HUES6 (cell line): Measurements from ENCODE around the gene ACKR2.

Source experiments
- H3K27ac ChIP-seq: 2 replicates; pipeline ENCODE4 v1.7.0; 2013; ENCODE audit warnings: low read depth, mild to moderate bottlenecking, low read length, inconsistent platforms
- H3K27me3 ChIP-seq: 2 replicates; pipeline ENCODE4 v1.6.1; 2013; ENCODE audit warnings: low read length; ENCODE audit not compliant: control insufficient read depth, insufficient read depth
- H3K36me3 ChIP-seq: 2 replicates; pipeline ENCODE4 v1.6.1; 2013; ENCODE audit warnings: low read length; ENCODE audit not compliant: control insufficient read depth, insufficient read depth
- H3K4me1 ChIP-seq: 2 replicates; pipeline ENCODE4 v1.6.1; 2013; ENCODE audit warnings: low read length; ENCODE audit not compliant: control insufficient read depth, insufficient read depth
- H3K4me3 ChIP-seq: 2 replicates; pipeline ENCODE4 v1.5.1; 2013; ENCODE audit warnings: low read depth, low read length
- H3K9ac ChIP-seq: one replicate; pipeline ENCODE4 v1.6.1; 2013; ENCODE audit warnings: mild to moderate bottlenecking, low read length
- H3K9me3 ChIP-seq: 2 replicates; pipeline ENCODE4 v1.6.1; 2013; ENCODE audit warnings: low read depth, low read length; ENCODE audit not compliant: control insufficient read depth, insufficient read depth

Gene ACKR2

DNA sequence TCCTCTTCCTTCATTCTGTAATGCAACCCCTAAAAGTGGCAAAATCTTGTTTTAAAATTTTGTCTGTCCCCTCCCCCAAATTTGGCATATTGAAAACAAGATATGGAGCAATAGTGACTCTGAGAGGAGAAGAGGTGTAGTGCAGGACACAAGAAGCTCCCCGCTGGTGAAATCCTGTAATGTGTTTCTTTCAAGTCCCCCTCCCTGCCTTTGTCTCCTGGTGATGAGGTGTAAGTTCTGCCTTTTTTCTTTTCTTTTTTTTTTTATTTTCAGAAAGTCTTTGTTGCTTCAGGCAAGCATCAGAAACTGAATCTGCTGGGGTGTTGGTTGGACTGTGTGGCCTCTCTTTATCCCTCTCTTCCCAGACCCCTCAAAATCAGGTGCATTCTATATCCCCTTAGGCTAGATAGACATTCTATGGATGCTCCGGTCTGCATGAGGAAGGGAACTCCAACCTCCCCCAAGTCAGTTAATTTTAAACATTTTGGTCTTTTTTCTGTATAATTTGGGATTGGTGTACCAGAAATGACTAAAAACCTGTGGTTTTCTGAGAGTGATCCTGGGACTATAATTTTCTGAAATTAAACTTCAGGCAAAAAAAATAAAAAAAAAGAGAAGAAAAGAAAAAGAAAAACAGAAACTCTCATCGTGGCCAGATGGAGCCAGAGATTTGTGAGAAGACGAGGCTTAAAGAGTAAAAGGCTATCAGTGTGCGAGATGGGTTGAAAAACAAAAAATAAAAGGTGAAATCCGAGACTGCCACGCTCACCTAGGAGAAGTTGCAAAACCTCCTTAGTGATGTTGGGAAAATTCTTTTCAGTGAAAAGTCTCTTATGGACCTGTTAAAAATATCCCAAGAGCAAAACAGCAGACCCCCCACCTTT is 21.4 kb downstream of the ACKR2 start:
- Histone ChIP-seq H3K27me3 (no peaks in the 10 kb centered on the region), H3K4me1 (peaks cover 7% of the 10 kb centered on the region), H3K4me3 (peak overlapping the region; percentile 30), H3K36me3 (no peaks in the 10 kb centered on the region), H3K9ac (no peak overlapping the region), H3K27ac (peak overlapping the region; percentile 11; the same call in 1 of the 2 replicates), H3K9me3 (no peaks in the 10 kb centered on the region)

DNA sequence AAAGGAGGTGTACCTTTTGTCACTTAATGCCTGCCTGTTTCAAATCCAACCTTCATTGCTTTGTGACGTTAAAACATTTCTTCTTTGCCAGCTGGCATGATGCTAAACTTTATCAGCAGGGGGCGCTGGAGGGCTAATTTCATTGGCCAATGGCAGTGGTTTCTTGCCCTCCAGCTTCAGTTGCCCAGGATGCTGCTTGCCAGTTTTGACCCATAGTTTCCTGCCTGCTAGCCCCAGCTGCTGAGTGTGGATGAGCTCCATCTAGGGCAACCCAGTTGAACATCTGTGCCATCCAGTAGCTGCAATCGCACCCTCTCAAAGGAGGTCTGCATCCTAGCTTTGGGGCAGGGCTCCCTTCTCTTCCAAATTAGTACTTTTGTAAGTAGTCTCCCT is 22.1 kb downstream of the ACKR2 start:
- Histone ChIP-seq H3K4me3 (peak overlapping the region; percentile 30), H3K27ac (no peak overlapping the region), H3K27me3 (no peaks in the 10 kb centered on the region), H3K9ac (no peak overlapping the region), H3K4me1 (peaks cover 7% of the 10 kb centered on the region), H3K36me3 (no peaks in the 10 kb centered on the region), H3K9me3 (no peaks in the 10 kb centered on the region)

- Histone ChIP-seq H3K9me3 (no peaks in the 10 kb centered on the region), H3K27me3 (no peaks in the 10 kb centered on the region), H3K27ac (no peak overlapping the region), H3K4me1 (no peaks in the 10 kb centered on the region), H3K4me3 (no peak overlapping the region), H3K9ac (no peak overlapping the region), H3K36me3 (no peaks in the 10 kb centered on the region)
Observed at GRCh38 chr3:42836150-42837123, 27.2 kb downstream of the ACKR2 start.

- Histone ChIP-seq H3K4me3 (no peak overlapping the region), H3K36me3 (no peaks in the 10 kb centered on the region), H3K9ac (no peak overlapping the region), H3K27me3 (no peaks in the 10 kb centered on the region), H3K9me3 (no peaks in the 10 kb centered on the region), H3K27ac (no peak overlapping the region), H3K4me1 (no peaks in the 10 kb centered on the region)
Observed at GRCh38 chr3:42838571-42838970, 29.3 kb downstream of the ACKR2 start.

DNA sequence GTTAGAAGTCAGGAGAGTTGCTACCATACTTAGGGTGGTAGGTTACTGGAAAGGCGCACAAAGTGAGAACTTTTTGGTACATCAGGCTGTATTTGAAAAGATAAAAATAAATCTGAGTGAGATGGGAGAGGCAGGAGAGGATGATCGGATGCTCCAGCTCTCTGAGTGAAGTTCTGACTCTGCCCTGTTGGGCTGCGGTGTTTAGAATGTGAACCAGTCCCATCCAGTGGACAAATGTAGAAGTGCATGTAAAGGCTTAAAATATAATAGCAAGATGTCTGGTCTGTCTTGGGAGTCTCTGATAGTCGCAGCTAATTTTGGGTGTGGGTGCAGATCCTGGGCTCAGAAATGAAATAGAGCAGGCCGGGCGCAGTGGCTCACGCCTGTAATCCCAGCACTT is 30.4 kb downstream of the ACKR2 start:
- Histone ChIP-seq H3K4me3 (no peak overlapping the region), H3K9ac (no peak overlapping the region), H3K9me3 (no peaks in the 10 kb centered on the region), H3K4me1 (peaks cover 5% of the 10 kb centered on the region; the same call in 1 of the 2 replicates), H3K36me3 (no peaks in the 10 kb centered on the region), H3K27me3 (no peaks in the 10 kb centered on the region), H3K27ac (no peak overlapping the region)

DNA sequence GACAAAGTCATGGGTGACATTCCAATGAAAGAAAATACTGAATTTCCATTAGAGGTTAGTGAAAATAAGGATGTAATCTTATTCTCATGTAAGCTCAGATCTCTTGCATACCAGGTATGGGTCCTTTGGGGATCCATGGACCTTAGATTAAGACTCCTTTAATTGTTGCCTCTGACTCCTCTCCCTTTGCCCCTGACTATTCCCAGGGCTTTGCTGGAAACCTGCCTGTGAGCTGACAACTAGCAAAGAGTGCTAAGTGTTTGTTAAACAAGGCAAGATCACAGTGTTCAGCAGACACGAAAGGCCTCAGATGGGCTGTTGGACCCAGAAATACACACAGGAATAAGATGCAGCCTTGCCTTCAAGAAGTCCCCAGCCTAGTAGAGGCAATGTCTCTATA is 32.1 kb downstream of the ACKR2 start:
- H3K4me3 ChIP-seq = no peak overlapping the region
- no peak overlapping the region for H3K9ac ChIP-seq
- H3K36me3 ChIP-seq = no peaks in the 10 kb centered on the region
- no peaks in the 10 kb centered on the region for H3K9me3 ChIP-seq
- H3K4me1 ChIP-seq = peaks cover 5% of the 10 kb centered on the region; the same call in 1 of the 2 replicates
- no peaks in the 10 kb centered on the region for H3K27me3 ChIP-seq
- H3K27ac ChIP-seq = no peak overlapping the region

- no peak overlapping the region for H3K4me3 ChIP-seq
- no peaks in the 10 kb centered on the region for H3K27me3 ChIP-seq
- peaks cover 5% of the 10 kb centered on the region; the same call in 1 of the 2 replicates for H3K4me1 ChIP-seq
- no peaks in the 10 kb centered on the region for H3K9me3 ChIP-seq
- H3K9ac ChIP-seq = no peak overlapping the region
- no peak overlapping the region for H3K27ac ChIP-seq
- H3K36me3 ChIP-seq = no peaks in the 10 kb centered on the region
Observed at GRCh38 chr3:42843713-42844411, 34.6 kb downstream of the ACKR2 start.

- Histone ChIP-seq H3K36me3 (no peaks in the 10 kb centered on the region), H3K4me3 (no peak overlapping the region), H3K9ac (no peak overlapping the region), H3K27ac (no peak overlapping the region), H3K27me3 (no peaks in the 10 kb centered on the region), H3K4me1 (peaks cover 5% of the 10 kb centered on the region; the same call in 1 of the 2 replicates), H3K9me3 (no peaks in the 10 kb centered on the region)
Observed at GRCh38 chr3:42844412-42844713, 35.1 kb downstream of the ACKR2 start.

DNA sequence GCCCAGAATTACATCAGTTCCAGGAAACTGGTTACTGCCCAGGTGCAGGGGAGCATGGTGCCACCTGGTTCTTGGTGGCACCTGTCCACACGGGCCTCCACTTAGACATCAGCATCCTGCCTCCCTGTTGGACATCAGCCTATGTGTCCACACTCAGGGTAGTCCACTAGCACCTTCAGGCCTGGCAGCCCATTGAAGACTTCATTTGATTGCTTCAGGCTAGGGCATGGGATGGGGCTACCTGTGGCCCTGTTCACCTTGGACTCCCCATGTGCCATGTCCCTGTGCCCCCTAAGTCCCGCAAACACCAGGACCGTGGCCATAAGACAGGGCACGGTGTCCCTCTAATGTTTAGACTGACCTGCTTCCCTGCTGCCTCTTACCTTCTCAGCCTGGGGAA is 35.6 kb downstream of the ACKR2 start:
- no peak overlapping the region for H3K27ac ChIP-seq
- no peak overlapping the region for H3K9ac ChIP-seq
- no peaks in the 10 kb centered on the region for H3K27me3 ChIP-seq
- H3K4me3 ChIP-seq = no peak overlapping the region
- no peaks in the 10 kb centered on the region for H3K36me3 ChIP-seq
- H3K9me3 ChIP-seq = no peaks in the 10 kb centered on the region
- H3K4me1 ChIP-seq = peaks cover 5% of the 10 kb centered on the region; the same call in 1 of the 2 replicates

- H3K27ac ChIP-seq = no peak overlapping the region
- H3K9ac ChIP-seq = no peak overlapping the region
- no peaks in the 10 kb centered on the region for H3K27me3 ChIP-seq
- no peaks in the 10 kb centered on the region for H3K9me3 ChIP-seq
- H3K4me1 ChIP-seq = peaks cover 5% of the 10 kb centered on the region; the same call in 1 of the 2 replicates
- no peaks in the 10 kb centered on the region for H3K36me3 ChIP-seq
- no peak overlapping the region for H3K4me3 ChIP-seq
Observed at GRCh38 chr3:42846685-42847522, 37.7 kb downstream of the ACKR2 start.
